ENCODE data around the gene PRMT9.

PRMT9 gene

GRCh38 chr4:147620315-147620714, 63.6 kb downstream of the PRMT9 start:
- Histone ChIP-seq H3K9me3 (ENCODE audit: control insufficient read depth, insufficient read depth, low read depth, low read length) (no peaks in the 10 kb centered on the region), H3K4me1 (ENCODE audit: control insufficient read depth, insufficient read depth, low read length) (peaks cover 3% of the 10 kb centered on the region; the same call in 1 of the 2 replicates), H3K4me3 (ENCODE audit: low read depth, low read length) (no peak overlapping the region), H3K36me3 (ENCODE audit: control insufficient read depth in 2 of 2, insufficient read depth in 1 of 2, low read length in 2 of 2) (peaks cover 6 to 25% of the 10 kb centered on the region in 2 experiments; a peak in 2 of 3 replicates), H3K27ac (ENCODE audit: extremely low read depth, low read depth, low read length) (no peak overlapping the region)
- no peak for TF ChIP-seq PRDM10 (tag by site-specific recombination; IDR thresholded peaks at IDR 0.05)
- no peak for TF ChIP-seq ZNF157 (tag by site-specific recombination; IDR thresholded peaks at IDR 0.05)
- TF ChIP-seq ZNF138 (tag by site-specific recombination; IDR thresholded peaks at IDR 0.05; ENCODE audit: borderline replicate concordance): no peak
- no peak for TF ChIP-seq ZNF211 (tag by site-specific recombination; IDR thresholded peaks at IDR 0.05; ENCODE audit: low read depth)
- no peak for TF ChIP-seq SALL2 (tag by site-specific recombination; IDR thresholded peaks at IDR 0.05; ENCODE audit: borderline replicate concordance)
- TF ChIP-seq PBX3 (CRISPR knock-in tag; IDR thresholded peaks at IDR 0.05): no peak
- TF ChIP-seq ZNF175 (tag by site-specific recombination; IDR thresholded peaks at IDR 0.05): no peak
- no peak for TF ChIP-seq ZNF223 (tag by site-specific recombination; IDR thresholded peaks at IDR 0.05)
- TF ChIP-seq RBAK (tag by site-specific recombination; IDR thresholded peaks at IDR 0.05): no peak
- ChIA-PET CTCF (no interaction called here), POLR2A (no interaction called here)

GRCh38 chr4:147617841-147618691, 65.9 kb downstream of the PRMT9 start:
- peak overlapping the region; percentile 65 for H3K4me3 ChIP-seq (ENCODE audit: low read depth, low read length)
- peak overlapping the region; percentile 67 for H3K27ac ChIP-seq (ENCODE audit: extremely low read depth, low read depth, low read length)
- ChIA-PET CTCF (interaction anchor here (0.6 to 2.8 kb wide), 3 partner anchors 9 to 249 kb away, joined by 3 to 19 read pairs (median 4); no protein-coding TSS in a partner anchor), POLR2A (interaction anchor here (1.1 to 1.9 kb wide), 5 partner anchors 18 to 115 kb away, joined by 4 to 19 read pairs (median 9); partner anchors contain the start of genes ARHGAP10 and PRMT9)
- peaks cover 0 to 11% of the 10 kb centered on the region in 2 experiments; a peak in 2 of 3 replicates for H3K36me3 ChIP-seq (ENCODE audit: control insufficient read depth in 2 of 2, insufficient read depth in 1 of 2, low read length in 2 of 2)
- H3K4me1 ChIP-seq (ENCODE audit: control insufficient read depth, insufficient read depth, low read length): peaks cover 3% of the 10 kb centered on the region; the same call in 1 of the 2 replicates
- no peaks in the 10 kb centered on the region for H3K9me3 ChIP-seq (ENCODE audit: control insufficient read depth, insufficient read depth, low read depth, low read length)
- no peak for TF ChIP-seq ZNF292 (tag by site-specific recombination; IDR thresholded peaks at IDR 0.05; ENCODE audit: borderline replicate concordance, low read depth)
- no peak for TF ChIP-seq ZSCAN18 (tag by site-specific recombination; IDR thresholded peaks at IDR 0.05)
- no peak for TF ChIP-seq ZBTB49 (tag by site-specific recombination; IDR thresholded peaks at IDR 0.05; ENCODE audit: low read depth)
- no peak for TF ChIP-seq ZNF530 (tag by site-specific recombination; IDR thresholded peaks at IDR 0.05; ENCODE audit: low read depth)
- TF ChIP-seq ZNF692 (tag by site-specific recombination; IDR thresholded peaks at IDR 0.05): no peak
- no peak for TF ChIP-seq ZNF549 (tag by site-specific recombination; IDR thresholded peaks at IDR 0.05)
- no peak; the same call in 1 of the 2 replicates for TF ChIP-seq ZNF600 (tag by site-specific recombination; IDR thresholded peaks at IDR 0.05)
- TF ChIP-seq OVOL3 (tag by site-specific recombination; IDR thresholded peaks at IDR 0.05): no peak
- no peak for TF ChIP-seq ZIC2 (tag by site-specific recombination; IDR thresholded peaks at IDR 0.05)
- 0 out of 2 replicates have a peak, but pooled peaks have one; percentile 55 for TF ChIP-seq ZBTB20 (tag by site-specific recombination; IDR thresholded peaks at IDR 0.05)
- TF ChIP-seq ZNF624 (tag by site-specific recombination; IDR thresholded peaks at IDR 0.05): no peak
- no peak for TF ChIP-seq ZNF701 (tag by site-specific recombination; IDR thresholded peaks at IDR 0.05)
- TF ChIP-seq SCRT2 (tag by site-specific recombination; IDR thresholded peaks at IDR 0.05): peak; percentile 63; the same call in 1 of the 2 replicates
- TF ChIP-seq ZNF776 (tag by site-specific recombination; IDR thresholded peaks at IDR 0.05; ENCODE audit: borderline replicate concordance): no peak
- no peak for TF ChIP-seq ZNF266 (tag by site-specific recombination; IDR thresholded peaks at IDR 0.05; ENCODE audit: low read depth)
